Keratinocyte (primary cell): ENCODE measurements around the gene HDAC10. TPM values are rescaled to one million over a fixed set of nuclear protein-coding genes. Genes with fewer than 3 reads are reported as not detected.

Source experiments
- DNase-seq: peaks from one replicate; pipeline ENCODE4 v3.0.0-alpha.2; 2011; ENCODE audit warnings: low read depth, missing footprints, low spot score
- FAIRE-seq: peaks from 2 replicates; lab custom pipeline; 2011; peaks lifted over from hg19 to GRCh38; lab: Jason Lieb, UNC
- H2AFZ ChIP-seq: 2 replicates; pipeline ENCODE4 v1.6.0; 2012; ENCODE audit warnings: low read length, control low read depth, inconsistent platforms; ENCODE audit not compliant: control insufficient read depth
- H3K27ac ChIP-seq: 2 replicates; pipeline ENCODE4 v1.5.1; 2011; ENCODE audit warnings: low read length; ENCODE audit not compliant: control insufficient read depth, insufficient read depth
- H3K27me3 ChIP-seq: 3 replicates; pipeline ENCODE4 v1.6.0; 2011; ENCODE audit warnings: low read length; ENCODE audit not compliant: control insufficient read depth, insufficient read depth; ENCODE audit errors: extremely low read depth
- H3K36me3 ChIP-seq, 2 experiments: 2 replicates in 1 of 2; 3 replicates in 1 of 2; pipeline ENCODE4 v1.5.1; 2011; ENCODE audit warnings: low read length in 2 of 2, mild to moderate bottlenecking in 1 of 2; ENCODE audit not compliant: control insufficient read depth in 2 of 2, insufficient read depth in 2 of 2; ENCODE audit errors: extremely low read depth in 1 of 2
- H3K4me1 ChIP-seq: 3 replicates; pipeline ENCODE4 v1.5.1; 2011; ENCODE audit warnings: low read length; ENCODE audit not compliant: control insufficient read depth, insufficient read depth; ENCODE audit errors: extremely low read depth
- H3K4me2 ChIP-seq: 3 replicates; pipeline ENCODE4 v1.6.0; 2011; ENCODE audit warnings: low read depth, low read length; ENCODE audit not compliant: control insufficient read depth, insufficient read depth; ENCODE audit errors: extremely low read depth
- H3K4me3 ChIP-seq, 3 experiments: fragments of 200-600 bp in 1 of 3; sonication (generic) in 1 of 3; 2 replicates in 2 of 3; 3 replicates in 1 of 3; pipeline ENCODE4 v1.5.1; 2011 to 2016; ENCODE audit warnings: low read length in 3 of 3, mild to moderate bottlenecking in 3 of 3, control low read depth in 2 of 3, inconsistent platforms in 1 of 3, low read depth in 1 of 3, mixed read lengths in 1 of 3, mixed run types in 1 of 3, moderate library complexity in 1 of 3; ENCODE audit not compliant: control insufficient read depth in 2 of 3, insufficient read depth in 2 of 3; ENCODE audit errors: extremely low read depth in 1 of 3
- H3K79me2 ChIP-seq: 2 replicates; pipeline ENCODE4 v1.6.0; 2012; ENCODE audit warnings: low read length; ENCODE audit not compliant: control insufficient read depth, insufficient read depth
- H3K9ac ChIP-seq: 3 replicates; pipeline ENCODE4 v1.6.0; 2011; ENCODE audit warnings: low read length; ENCODE audit not compliant: control insufficient read depth, insufficient read depth; ENCODE audit errors: extremely low read depth
- H3K9me1 ChIP-seq: 3 replicates; pipeline ENCODE4 v1.6.0; 2011; ENCODE audit warnings: low read length; ENCODE audit not compliant: control insufficient read depth, insufficient read depth; ENCODE audit errors: extremely low read depth
- H3K9me3 ChIP-seq: 2 replicates; pipeline ENCODE4 v1.5.1; 2012; ENCODE audit warnings: low read depth, low read length; ENCODE audit not compliant: control insufficient read depth
- H4K20me1 ChIP-seq: 3 replicates; pipeline ENCODE4 v1.6.0; 2011; ENCODE audit warnings: low read length; ENCODE audit not compliant: control insufficient read depth, insufficient read depth; ENCODE audit errors: extremely low read depth
- CTCF ChIP-seq, 3 experiments: IDR thresholded peaks in 1 of 3; conservative IDR thresholded peaks in 1 of 3; optimal IDR thresholded peaks in 1 of 3; 2 replicates in 2 of 3; 3 replicates in 1 of 3; pipeline versions ENCODE3 to v1.5.1; 2011; ENCODE audit warnings: low read length in 3 of 3, mild to moderate bottlenecking in 3 of 3, moderate library complexity in 2 of 3, control low read depth in 1 of 3, inconsistent platforms in 1 of 3; ENCODE audit not compliant: insufficient read depth in 2 of 3; ENCODE audit errors: extremely low read depth in 1 of 3
- EZH2 ChIP-seq: IDR thresholded peaks from one replicate; pipeline ENCODE4 v1.6.1; 2012; ENCODE audit warnings: inconsistent platforms, mild to moderate bottlenecking, low read length, moderate library complexity
- dilution Hi-C: fragments of 300-500 bp; cut with MboI; formaldehyde crosslinking; loops from one replicate; pipeline ENCODE4 v1.7.0; 2020; ENCODE audit warnings: low sequenced_read_pairs; ENCODE audit not compliant: extremely low pct_ligation_motif_present
- polyA plus RNA-seq, 5 experiments: library from polyadenylated mRNA; depleted of rRNA in 3 of 5; stranded (reverse) in 3 of 5; stranded (forward) in 1 of 5; unstranded in 1 of 5; fragments of >200 nt; gene quantifications; 1 replicate in 1 of 5; 2 replicates in 3 of 5; 3 replicates in 1 of 5; pipeline versions ENCODE4 v1.2.1 to v1.2.3, GENCODE V29; 2011 to 2012; ENCODE audit warnings: missing spikeins in 2 of 5, low read depth in 1 of 5, low replicate concordance in 1 of 5

HDAC10 gene
- polyA plus RNA-seq, 1 donor (not counting 4 experiments of a cell fraction or from before 2014, with no cell fraction given) = 4.7 TPM

- Histone ChIP-seq H3K27ac (no peak overlapping the region), H3K9me3 (no peaks in the 10 kb centered on the region), H3K4me2 (no peak overlapping the region), H3K4me1 (peaks cover 15% of the 10 kb centered on the region), H3K9ac (no peak overlapping the region), H3K79me2 (peaks cover 27% of the 10 kb centered on the region), H3K9me1 (no peaks in the 10 kb centered on the region), H2AFZ (no peak overlapping the region), H3K4me3 (no peak overlapping the region), H4K20me1 (peaks cover 3% of the 10 kb centered on the region), H3K27me3 (no peaks in the 10 kb centered on the region), H3K36me3 (peaks cover 4 to 9% of the 10 kb centered on the region in 2 experiments)
- dilution Hi-C loops = no loop called here
- DNase-seq (no peak), FAIRE-seq (no peak)
- TF ChIP-seq CTCF (optimal IDR thresholded peaks at IDR 0.05 in 1 of 3, IDR thresholded peaks at IDR 0.05 in 1 of 3, conservative IDR thresholded peaks at IDR 0.05 in 1 of 3; ENCODE audit: extremely low read depth in 1 of 3, insufficient read depth in 2 of 3, low read length in 3 of 3) = no peak
- TF ChIP-seq EZH2 = no peak
Measured at GRCh38 chr22:50248196-50249081, 2.6 kb downstream of the HDAC10 start.

GRCh38 chr22:50247748-50248147, 3.3 kb downstream of the HDAC10 start:
- dilution Hi-C loops = no loop called here
- no peaks in the 10 kb centered on the region for H3K9me3 ChIP-seq
- H2AFZ ChIP-seq = no peak overlapping the region
- H3K79me2 ChIP-seq = peaks cover 34% of the 10 kb centered on the region
- no peak overlapping the region for H3K4me2 ChIP-seq
- no peak overlapping the region for H3K27ac ChIP-seq
- no peaks in the 10 kb centered on the region for H3K9me1 ChIP-seq
- peaks cover 4 to 9% of the 10 kb centered on the region in 2 experiments for H3K36me3 ChIP-seq
- no peak overlapping the region for H3K4me3 ChIP-seq
- TF ChIP-seq CTCF (optimal IDR thresholded peaks at IDR 0.05 in 1 of 3, IDR thresholded peaks at IDR 0.05 in 1 of 3, conservative IDR thresholded peaks at IDR 0.05 in 1 of 3; ENCODE audit: extremely low read depth in 1 of 3, insufficient read depth in 2 of 3, low read length in 3 of 3) (no peak), EZH2 (no peak)
- peaks cover 3% of the 10 kb centered on the region for H4K20me1 ChIP-seq
- H3K9ac ChIP-seq = no peak overlapping the region
- DNase-seq (no peak), FAIRE-seq (no peak)
- H3K4me1 ChIP-seq = peaks cover 15% of the 10 kb centered on the region
- H3K27me3 ChIP-seq = no peaks in the 10 kb centered on the region
